Measurements from ENCODE around the gene ZDBF2.
"Not testable (repeated sequence)": the region's sequence is repeated elsewhere in the genome, so short reads cannot be mapped to it uniquely, and the experiment has no call there.

The ZDBF2 gene

DNA sequence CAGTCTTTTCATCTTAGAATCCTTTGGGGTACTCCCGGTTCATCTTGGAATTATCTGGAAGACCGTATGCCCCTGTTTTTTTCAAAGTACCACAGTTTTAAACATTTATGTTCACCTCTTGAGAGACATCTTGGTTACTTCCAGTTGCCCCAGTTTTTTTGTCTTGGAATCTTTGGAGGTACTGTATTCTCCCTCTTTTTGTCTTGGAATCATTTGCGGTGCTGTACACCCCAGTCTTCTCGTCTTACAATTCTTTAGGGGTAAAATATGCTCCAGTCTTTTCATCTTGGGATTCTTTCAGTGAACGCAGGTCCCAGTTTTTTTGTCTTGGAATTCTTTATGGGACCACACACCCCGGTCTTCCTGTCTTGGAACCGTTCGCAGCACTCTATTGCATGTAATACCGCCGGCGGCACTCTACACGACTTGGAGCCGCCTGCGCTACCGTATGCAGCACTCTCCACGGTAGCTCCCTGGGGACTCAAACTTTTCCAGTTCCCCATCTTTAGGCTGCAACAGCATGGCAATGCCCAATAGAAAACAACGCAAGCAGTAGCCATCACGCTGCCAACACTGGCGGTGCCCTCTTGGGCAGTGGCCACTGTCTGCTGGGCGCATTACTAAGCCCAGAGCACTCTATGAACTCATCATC is 21.2 kb upstream of the ZDBF2 start:
- TF ChIP-seq, protein P1, sequence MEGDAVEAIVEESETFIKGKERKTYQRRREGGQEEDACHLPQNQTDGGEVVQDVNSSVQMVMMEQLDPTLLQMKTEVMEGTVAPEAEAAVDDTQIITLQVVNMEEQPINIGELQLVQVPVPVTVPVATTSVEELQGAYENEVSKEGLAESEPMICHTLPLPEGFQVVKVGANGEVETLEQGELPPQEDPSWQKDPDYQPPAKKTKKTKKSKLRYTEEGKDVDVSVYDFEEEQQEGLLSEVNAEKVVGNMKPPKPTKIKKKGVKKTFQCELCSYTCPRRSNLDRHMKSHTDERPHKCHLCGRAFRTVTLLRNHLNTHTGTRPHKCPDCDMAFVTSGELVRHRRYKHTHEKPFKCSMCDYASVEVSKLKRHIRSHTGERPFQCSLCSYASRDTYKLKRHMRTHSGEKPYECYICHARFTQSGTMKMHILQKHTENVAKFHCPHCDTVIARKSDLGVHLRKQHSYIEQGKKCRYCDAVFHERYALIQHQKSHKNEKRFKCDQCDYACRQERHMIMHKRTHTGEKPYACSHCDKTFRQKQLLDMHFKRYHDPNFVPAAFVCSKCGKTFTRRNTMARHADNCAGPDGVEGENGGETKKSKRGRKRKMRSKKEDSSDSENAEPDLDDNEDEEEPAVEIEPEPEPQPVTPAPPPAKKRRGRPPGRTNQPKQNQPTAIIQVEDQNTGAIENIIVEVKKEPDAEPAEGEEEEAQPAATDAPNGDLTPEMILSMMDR (IDR thresholded peaks at IDR 0.05; ENCODE audit: low read depth, low read length, missing control alignments) = no peak
- DNase-seq (ENCODE audit: low read depth) = no peak
- H3K4me3 ChIP-seq (ENCODE audit: low read depth, low read length) = no peak overlapping the region

DNA sequence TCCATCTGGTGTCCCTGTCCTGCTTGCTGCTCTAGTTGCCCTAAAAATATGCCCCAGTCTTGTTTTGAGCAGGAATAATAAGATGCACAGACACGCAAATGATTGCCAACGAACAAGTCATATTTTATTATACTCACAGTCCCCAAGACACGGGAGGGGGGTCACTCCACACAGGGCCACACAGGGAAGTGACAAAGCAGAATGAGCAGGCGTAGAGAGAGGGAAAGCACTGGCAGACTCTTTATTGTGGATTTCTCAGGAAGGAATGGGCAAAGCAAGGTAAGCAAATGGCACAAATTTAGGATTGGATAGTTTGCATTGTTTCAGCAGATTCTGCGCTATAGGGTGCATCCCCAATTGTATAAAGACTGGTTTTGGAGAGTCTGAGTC is 20.7 kb upstream of the ZDBF2 start:
- DNase-seq (ENCODE audit: low read depth) = no peak

DNA sequence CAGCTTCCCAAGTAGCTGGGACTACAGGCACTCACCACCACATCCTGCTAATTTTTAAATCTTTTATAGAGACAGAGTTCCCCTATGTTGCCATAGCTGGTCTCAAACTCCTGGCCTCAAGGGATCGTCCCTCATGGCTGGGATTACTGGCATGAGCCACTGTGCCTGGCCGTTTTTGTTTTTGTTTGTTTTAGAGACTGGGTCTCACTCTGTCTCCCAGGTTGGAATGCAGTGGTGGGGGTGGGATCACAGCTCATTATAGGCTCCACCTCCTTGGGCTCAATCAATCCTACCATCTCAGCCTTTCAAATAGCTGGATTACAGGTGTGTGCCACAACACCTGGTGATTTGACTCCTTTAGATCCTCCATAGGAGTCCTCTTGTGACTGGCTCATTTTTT is 19.5 kb upstream of the ZDBF2 start:
- DNase-seq (ENCODE audit: low read depth) = no peak
- TF ChIP-seq, protein P1 (IDR thresholded peaks at IDR 0.05; ENCODE audit: low read depth, low read length, missing control alignments) = no peak
- H3K4me3 ChIP-seq (ENCODE audit: low read depth, low read length) = no peak overlapping the region

More for the DNA sequence above, 20.7 kb upstream of the ZDBF2 start:
- no peak overlapping the region for H3K4me3 ChIP-seq (ENCODE audit: low read depth, low read length)
- TF ChIP-seq, protein P1 (IDR thresholded peaks at IDR 0.05; ENCODE audit: low read depth, low read length, missing control alignments) = no peak

DNA sequence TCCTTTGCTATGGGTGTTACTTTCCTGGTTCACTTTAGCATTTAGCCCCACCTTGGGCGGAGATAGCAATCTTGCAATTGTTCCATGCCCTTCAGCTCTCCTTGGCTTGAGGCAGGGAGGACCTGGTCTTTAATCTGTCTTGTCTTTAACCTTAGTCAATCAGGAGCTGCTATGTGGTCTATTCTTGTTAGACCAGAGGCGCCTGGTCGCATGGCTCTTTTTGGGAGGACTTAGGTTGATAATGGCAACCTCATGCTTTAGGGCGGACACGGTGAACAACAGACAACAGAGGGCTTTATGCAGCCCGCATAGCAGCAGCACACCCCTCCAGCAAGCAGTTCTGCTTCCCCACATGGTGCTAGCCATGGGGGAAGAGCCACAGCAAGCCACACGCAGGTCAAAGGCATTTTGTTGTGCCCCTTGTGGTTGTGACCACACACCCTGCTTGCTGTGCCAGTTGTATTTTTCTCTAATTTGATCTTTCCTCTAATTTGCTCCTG is 17.7 kb upstream of the ZDBF2 start:
- TF ChIP-seq, protein P1 (IDR thresholded peaks at IDR 0.05; ENCODE audit: low read depth, low read length, missing control alignments) = no peak
- H3K4me3 ChIP-seq (ENCODE audit: low read depth, low read length) = no peak overlapping the region
- no peak for DNase-seq (ENCODE audit: low read depth)

DNA sequence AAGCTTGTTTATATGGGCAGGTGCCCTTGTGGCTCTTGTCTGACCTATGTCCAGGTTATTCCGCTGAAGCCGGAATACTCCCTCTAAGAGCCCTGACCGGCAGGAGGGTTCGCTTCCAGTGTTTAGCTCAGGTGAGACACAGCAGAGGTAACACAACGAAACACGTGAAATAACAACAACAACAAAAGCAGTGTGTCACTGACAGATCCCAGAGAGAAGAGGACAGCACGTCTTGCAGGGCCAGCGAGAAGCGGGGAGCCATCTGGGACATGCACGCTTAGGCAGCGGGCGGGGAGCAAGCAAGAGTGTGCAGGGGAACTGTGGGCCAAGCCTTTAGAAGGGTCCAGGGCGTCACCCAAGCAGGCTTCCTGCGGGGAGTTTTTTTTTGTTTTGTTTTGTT is 17.1 kb upstream of the ZDBF2 start:
- TF ChIP-seq, protein P1 (IDR thresholded peaks at IDR 0.05; ENCODE audit: low read depth, low read length, missing control alignments) = no peak
- no peak overlapping the region for H3K4me3 ChIP-seq (ENCODE audit: low read depth, low read length)
- DNase-seq (ENCODE audit: low read depth) = no peak

DNA sequence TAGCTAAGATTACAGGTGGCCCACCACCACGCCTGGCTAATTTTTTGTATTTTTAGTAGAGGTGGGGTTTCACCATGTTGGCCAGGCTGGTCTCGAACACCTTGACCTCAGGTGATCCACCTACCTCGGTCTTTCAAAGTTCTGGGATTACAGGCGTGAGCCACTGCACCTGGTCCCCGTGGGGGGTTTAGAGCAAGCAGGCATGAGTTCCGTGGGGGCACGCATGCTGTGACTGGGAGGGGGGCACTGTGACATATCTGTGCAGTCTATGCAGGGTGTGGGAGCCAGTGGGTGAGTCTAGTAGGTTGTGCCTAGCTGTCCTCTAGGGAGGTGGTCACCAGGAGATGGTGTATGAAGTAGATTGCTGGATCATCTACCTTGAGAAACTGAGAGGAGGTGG is 16.6 kb upstream of the ZDBF2 start:
- TF ChIP-seq, protein P1 (IDR thresholded peaks at IDR 0.05; ENCODE audit: low read depth, low read length, missing control alignments) = no peak

DNA sequence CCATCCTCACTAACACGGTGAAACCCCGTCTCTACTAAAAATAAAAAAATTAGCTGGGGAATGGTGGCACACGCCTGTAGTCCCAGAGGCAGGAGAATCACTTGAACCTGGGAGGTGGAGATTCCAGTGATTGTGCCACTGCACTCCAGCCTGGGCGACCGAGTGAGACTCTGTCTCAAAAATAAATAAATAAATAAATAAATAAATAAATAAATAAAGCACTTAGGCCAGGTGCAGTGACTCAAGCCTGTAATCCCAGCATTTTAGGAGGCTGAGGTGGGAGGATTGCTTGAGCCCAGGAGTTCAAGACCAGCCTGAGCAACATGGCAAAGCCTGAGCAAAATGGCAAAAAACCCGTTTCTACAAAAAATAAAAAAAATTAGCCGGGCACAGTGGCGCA is 15.8 kb upstream of the ZDBF2 start:
- DNase-seq (ENCODE audit: low read depth); H3K4me3 ChIP-seq (ENCODE audit: low read depth, low read length): not testable (repeated sequence)

More for the DNA sequence above, 16.6 kb upstream of the ZDBF2 start:
- DNase-seq (ENCODE audit: low read depth) = no peak
- H3K4me3 ChIP-seq (ENCODE audit: low read depth, low read length) = no peak overlapping the region
